Urinary bladder (tissue), 4 donors: ENCODE data around the gene GNB1L. TPM values are rescaled to one million over a fixed set of nuclear protein-coding genes. Genes with fewer than 3 reads are reported as not detected.

ENCODE experiments used
- DNase-seq: peaks from one replicate; pipeline ENCODE4 v3.0.0-alpha.2; 2015; ENCODE audit errors: extremely low spot score
- H3K27ac ChIP-seq: one replicate; pipeline ENCODE4 v1.5.1; 2013; ENCODE audit warnings: low read depth, mild to moderate bottlenecking, moderate library complexity
- H3K36me3 ChIP-seq: one replicate; pipeline ENCODE4 v1.6.1; 2013; ENCODE audit warnings: mild to moderate bottlenecking, moderate library complexity; ENCODE audit not compliant: insufficient read depth
- H3K4me1 ChIP-seq: one replicate; pipeline ENCODE4 v1.6.1; 2013; ENCODE audit warnings: mild to moderate bottlenecking, moderate library complexity; ENCODE audit not compliant: insufficient read depth
- H3K4me3 ChIP-seq: one replicate; pipeline ENCODE4 v1.5.1; 2013; ENCODE audit warnings: low read depth, low read length
- WGBS: extraction: QIAGEN DNeasy Blood & Tissue Kit; methylation state at CpG from one replicate; pipeline ENCODE4 v1.1.7; 2013; 5-methylcytosine and 5-hydroxymethylcytosine counted together
- polyA plus RNA-seq: library from polyadenylated mRNA; stranded (reverse); fragments of 200-250 nt; gene quantifications from one replicate; pipeline ENCODE4 v1.2.3, GENCODE V29; 2013
- total RNA-seq: library from RNA; depleted of rRNA; stranded (reverse); fragments of >200 nt; gene quantifications from one replicate; pipeline ENCODE4 v1.2.3, GENCODE V29; 2014
- donor health status: healthy with polysubstance abuse.
- donor health status: healthy.

Gene GNB1L
- total and polyA plus RNA-seq, 2 donors = 3.4 to 8.5 TPM

DNA sequence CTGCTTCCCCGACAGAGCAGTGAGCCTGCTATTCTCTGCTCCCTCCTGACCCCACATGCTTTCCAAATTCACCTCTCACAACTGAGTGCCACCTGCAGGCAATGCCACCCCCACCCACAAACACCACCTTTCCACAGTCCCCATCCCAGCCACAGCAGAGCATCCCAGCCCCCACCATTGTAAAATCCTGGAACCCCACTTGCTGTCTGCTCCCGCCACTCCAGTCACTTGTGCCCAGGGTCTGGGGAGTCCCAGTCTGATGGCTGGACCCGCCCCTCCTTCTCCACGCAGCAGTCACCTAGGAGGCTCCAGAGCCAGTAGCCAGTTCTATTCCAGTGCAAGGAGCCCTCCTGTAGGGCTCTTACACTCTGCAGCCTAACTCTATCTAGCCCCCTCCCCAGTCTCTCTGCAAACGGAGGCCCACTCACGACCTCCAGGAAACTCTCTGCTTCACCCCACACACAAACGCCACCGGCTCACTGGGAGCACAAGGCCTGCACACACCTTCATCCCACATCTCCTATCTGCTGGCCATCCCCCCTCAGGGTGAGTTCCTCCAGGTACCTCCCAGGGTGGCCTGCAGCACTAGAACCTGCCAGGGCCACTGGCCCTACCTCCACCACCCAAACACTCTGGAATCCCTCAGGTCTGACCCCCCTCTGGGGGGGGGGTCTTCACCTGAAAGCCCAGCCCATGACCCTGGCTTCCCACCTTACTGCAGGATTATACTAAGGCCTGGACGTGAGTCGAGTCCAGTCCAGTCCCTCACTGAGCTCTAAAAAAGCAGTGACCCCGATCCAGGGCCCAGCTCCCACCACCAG, 1.4 kb downstream of the GNB1L start:
- WGBS = 49% methylated on average over 11 of the region's 11 CpGs
- H3K4me3 ChIP-seq = peak overlapping the region; percentile 71
- DNase-seq = no peak
- peaks cover 3% of the 10 kb centered on the region for H3K36me3 ChIP-seq
- no peak overlapping the region for H3K27ac ChIP-seq
- peaks cover 5% of the 10 kb centered on the region for H3K4me1 ChIP-seq

DNA sequence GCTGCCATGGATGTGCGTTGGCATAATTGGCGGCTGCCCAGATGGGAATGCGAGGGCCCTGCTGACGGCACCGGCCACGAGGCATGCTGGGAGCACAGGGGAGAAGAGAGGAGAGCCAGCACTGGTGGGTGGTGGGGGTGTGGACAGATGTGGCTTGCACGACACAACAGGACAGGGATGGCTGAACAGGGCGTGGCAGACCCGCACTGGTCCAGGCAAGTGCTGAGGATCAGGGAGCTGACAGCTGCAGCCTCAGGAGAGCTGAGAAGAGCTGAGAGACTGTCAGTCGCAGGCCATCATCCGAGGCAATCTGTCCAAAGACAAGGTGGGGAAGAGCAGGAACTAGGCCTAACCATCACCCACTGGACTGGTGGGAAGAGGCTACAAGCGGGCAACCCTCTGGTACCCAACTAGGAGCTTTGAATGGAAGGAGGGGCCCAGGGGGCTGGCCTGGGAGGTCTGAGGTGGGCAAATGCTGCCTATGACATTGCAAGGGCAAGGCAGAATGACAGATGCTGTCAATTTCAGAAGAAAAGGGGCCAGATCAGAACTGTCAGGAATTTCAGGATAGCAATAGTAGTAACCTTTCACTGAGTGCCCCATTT, 2.4 kb downstream of the GNB1L start:
- Histone ChIP-seq H3K27ac (no peak overlapping the region), H3K36me3 (peaks cover 3% of the 10 kb centered on the region), H3K4me1 (peaks cover 5% of the 10 kb centered on the region), H3K4me3 (no peak overlapping the region)
- WGBS = 86% methylated on average over 12 of the region's 12 CpGs
- no peak for DNase-seq

DNA sequence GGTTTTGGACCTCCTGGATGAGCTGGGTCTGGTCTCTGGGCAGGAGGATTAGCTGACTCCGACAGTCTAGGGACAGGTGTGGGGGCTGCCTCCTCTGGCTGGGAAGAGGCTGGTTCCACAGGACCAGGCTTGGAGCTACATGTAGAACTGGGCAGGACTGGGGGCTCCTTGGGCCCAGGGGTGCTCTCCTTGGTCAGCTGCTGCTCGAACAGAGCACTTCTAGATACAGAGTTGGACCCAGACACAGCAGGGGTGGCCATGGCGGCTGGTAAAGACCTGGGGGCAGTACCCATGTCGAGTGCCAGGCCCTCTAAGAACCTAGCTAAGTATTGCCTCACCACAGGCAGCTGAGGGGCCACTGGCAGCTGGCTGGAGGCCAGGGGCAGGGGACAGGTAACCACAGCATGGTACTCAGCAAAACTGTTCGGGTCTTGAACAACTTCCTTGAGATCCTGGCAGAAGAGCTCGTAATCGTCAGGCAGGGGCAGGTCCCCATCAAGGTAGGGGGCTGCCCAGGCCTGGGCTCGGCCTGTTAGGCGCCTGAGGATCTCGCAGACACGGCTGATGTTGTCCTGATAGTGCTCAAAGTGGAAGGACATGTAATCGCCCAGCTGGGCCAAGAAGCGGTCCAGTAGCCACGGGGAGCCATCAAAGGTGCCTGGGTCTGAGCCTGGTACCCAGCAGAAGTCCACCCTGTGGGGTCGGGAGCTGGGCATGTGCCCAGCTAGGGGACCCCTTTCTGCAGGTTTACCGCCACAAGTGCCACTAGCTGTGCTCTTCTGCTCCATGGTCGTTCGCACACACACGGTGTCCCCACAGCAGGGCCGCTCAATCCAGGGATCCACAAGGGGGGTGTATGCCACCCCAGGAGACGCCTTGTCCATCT, 3.1 kb downstream of the GNB1L start:
- WGBS = 90% methylated on average over 21 of the region's 21 CpGs
- peaks cover 5% of the 10 kb centered on the region for H3K4me1 ChIP-seq
- H3K27ac ChIP-seq = no peak overlapping the region

DNA sequence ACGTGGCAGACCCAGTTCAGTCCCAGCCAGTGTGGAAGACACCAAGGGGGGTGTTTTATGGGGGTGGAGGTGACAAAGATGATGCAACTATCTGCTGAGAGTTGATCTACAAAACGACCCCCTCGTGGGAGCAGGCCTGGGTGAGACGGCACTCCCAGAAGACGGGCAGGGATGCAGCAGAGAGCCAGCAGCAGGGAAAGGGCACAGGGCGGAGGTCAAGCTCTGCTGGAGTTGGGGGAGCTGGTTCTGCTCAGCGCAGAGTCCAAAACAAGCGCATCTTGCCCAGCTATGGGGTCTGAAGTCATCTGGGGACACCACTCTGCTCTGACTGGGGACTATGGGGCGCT, 3.9 kb downstream of the GNB1L start:
- no peak for DNase-seq
- H3K27ac ChIP-seq = no peak overlapping the region
- WGBS = 85% methylated on average over 9 of the region's 9 CpGs
- no peak overlapping the region for H3K4me3 ChIP-seq
- H3K36me3 ChIP-seq = peaks cover 3% of the 10 kb centered on the region
- H3K4me1 ChIP-seq = peaks cover 5% of the 10 kb centered on the region

More for the DNA sequence above, 3.1 kb downstream of the GNB1L start:
- H3K4me3 ChIP-seq = no peak overlapping the region
- H3K36me3 ChIP-seq = peaks cover 3% of the 10 kb centered on the region
- DNase-seq = no peak

DNA sequence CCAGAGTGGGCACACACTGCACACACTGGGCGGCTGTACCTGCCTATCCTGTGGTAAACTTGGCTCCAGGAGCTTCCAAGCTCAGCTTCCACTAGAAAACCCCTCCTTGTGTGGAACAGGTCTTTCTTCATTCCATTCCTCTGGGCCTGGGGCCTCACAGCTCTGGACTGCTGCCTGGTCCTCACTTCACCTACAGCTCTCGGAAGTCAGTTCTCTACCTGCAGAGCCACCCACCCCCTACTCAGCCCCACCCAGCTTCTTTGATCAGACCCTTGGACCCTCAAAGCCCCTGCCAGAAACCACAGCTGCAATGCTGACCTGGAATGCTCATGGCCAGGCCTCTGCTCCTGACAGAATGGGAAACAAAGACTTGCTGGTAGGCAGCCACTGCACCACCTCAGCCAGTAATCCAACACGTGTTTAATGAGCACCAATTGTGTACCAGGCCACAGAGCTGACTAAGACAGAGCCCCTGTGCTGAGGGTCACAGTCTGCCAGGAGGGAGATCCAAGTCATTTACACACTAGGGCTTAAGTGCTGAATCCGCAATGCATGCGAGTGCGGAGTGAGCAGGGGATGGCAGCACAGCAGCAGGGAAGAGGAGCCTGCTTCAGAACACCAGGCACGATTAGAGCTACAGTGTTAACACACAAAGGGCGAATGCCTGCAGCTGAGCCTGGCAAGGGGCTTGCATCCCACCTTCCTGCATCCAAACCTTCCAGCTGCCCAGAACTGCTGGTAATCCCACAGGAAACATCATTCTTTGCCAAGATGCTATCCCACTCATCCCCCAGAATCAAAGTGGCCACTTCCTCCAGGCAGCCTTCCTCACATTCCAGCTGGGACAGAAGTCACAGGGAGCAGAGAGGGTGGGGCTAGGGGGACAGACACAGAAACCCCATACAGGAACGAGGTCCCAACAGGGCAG, 4.6 kb downstream of the GNB1L start:
- Histone ChIP-seq H3K4me3 (no peak overlapping the region), H3K4me1 (peaks cover 5% of the 10 kb centered on the region), H3K27ac (no peak overlapping the region), H3K36me3 (peaks cover 3% of the 10 kb centered on the region)
- 88% methylated on average over 9 of the region's 9 CpGs for WGBS
- peak; percentile 58 for DNase-seq

DNA sequence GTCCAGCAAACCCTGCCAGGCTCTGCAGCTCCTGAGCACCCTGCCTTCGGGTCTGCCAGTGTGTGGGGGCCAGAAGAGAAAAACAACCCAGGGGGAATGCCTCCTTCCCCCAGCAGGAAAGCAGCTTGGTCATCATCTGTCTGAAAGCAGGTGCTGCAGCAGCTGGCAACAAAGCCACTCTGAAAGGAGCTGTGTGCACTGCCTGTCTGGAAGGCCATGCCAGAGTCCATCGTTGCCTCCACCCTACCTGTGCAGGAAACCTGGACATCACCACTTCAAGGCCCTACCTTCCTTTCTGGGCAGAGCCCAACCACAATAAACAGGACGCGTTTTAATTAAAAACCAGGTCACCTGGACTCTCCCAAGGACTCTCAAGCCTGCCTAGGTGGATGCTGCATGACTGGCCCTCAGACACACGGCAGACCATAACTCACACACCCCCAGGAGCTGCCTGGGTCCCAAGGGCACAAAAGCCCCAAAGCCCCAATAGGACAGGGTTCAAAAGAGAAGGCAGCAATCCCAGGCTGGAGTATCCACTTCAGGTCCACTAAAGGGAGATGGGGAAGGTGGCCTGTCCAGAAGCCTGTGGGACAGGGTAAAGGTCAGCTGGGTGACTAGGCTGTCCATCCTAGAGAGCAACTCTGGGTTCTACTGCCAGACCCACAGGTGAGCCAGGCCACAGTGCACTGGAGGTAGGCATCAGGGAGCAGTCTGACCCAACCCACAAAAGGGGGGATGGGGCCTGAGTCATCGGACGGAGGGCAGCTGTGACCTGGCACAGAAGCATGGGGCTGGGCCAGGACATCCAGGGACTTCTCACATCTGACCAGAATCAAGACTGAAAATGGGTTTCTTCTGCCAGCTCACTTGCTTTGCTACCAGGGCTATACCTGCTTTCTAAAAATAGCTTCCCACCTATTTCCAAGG, 6.1 kb downstream of the GNB1L start:
- DNase-seq = no peak
- Histone ChIP-seq H3K4me1 (peaks cover 4% of the 10 kb centered on the region), H3K36me3 (peaks cover 3% of the 10 kb centered on the region), H3K4me3 (no peak overlapping the region), H3K27ac (no peak overlapping the region)
- WGBS = 82% methylated on average over 7 of the region's 7 CpGs

DNA sequence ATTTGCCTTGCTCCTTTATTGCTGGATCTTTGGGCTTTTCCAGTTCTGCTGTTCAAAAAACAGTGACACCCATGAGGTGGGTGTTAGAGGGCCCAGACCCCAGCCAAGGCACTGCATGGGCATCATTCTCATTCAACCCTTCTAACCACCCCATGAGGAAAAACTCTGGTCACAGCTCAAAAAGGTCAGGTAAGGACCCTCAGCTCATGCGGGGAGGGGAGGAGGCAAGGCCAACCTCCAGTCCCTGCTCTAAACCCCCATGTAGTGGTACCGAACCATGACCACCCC, 7.4 kb downstream of the GNB1L start:
- Histone ChIP-seq H3K4me1 (no peaks in the 10 kb centered on the region), H3K27ac (no peak overlapping the region), H3K4me3 (no peak overlapping the region), H3K36me3 (peaks cover 3% of the 10 kb centered on the region)
- no peak for DNase-seq
- WGBS = 96% methylated on average over 2 of the region's 2 CpGs

DNA sequence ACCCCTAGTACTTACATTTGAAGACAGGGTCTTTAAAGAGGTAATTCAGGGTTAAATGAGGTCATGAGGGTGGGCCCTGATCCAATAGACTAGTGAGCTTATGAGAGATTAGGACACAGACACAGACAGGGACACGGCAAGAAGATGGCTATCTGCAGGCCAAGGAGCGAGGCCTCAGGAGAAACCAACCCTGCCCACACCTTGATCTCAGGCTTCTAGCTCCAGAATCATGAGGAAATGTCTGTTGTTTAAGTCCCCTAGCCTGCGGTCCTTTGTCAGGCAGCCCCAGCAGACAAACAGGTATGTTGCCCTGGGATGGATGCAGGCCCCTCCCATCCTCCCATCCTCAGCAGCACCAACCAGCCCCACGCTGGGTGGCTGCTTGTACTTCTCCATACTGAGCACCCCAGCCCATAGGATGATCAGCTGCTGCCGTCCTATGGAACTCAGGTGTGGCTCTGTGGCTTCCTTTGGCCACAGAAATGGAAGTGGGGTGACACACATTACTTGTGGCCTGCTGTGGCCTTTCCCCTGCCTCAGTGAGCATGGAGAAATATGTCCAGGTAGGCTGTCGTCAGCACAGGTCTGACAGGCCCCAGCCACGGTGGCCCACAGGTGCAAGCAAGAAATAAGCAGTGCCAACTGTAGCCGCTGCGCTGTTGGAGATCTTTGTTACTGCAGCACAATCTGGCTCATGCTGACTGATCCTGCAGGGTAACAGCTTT, 7.9 kb downstream of the GNB1L start:
- no peaks in the 10 kb centered on the region for H3K4me1 ChIP-seq
- DNase-seq = no peak
- no peak overlapping the region for H3K27ac ChIP-seq
- H3K4me3 ChIP-seq = no peak overlapping the region
- H3K36me3 ChIP-seq = peaks cover 3% of the 10 kb centered on the region
- WGBS = 88% methylated on average over 9 of the region's 9 CpGs

DNA sequence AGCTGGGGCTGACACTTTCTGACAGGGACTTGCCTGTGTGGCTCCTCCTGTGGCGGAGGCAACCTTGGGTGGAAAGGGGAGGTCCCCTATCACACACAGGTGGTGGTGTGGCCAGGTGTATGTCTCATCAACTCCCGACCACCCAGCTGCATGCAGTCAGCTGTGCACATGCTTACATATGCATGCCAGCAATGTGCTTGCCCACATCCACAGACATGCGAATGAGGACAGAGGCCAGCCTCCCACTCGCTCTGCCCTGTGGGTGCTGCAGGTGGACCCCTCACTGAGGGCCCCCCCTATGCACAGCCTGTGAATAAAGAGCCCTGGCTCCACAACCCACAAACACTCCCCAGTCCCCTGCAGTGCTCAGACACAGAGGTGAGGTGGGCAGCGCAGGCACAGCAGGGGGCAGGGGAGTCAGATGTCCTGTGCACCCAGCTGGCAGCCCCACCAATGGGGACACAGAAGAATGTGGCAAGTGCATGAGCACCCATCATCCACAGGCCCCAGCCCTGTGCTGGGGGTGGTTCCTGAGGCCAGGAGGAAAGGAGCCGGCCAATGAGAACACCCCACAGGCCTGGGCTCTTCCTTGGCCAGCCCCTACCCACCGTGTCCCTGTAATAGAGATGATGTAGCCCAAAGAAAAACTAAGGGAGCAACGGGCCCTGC, 9.5 kb downstream of the GNB1L start:
- Histone ChIP-seq H3K27ac (no peak overlapping the region), H3K36me3 (no peaks in the 10 kb centered on the region), H3K4me3 (no peak overlapping the region), H3K4me1 (no peaks in the 10 kb centered on the region)
- WGBS = 76% methylated on average over 8 of the region's 8 CpGs
- no peak for DNase-seq

DNA sequence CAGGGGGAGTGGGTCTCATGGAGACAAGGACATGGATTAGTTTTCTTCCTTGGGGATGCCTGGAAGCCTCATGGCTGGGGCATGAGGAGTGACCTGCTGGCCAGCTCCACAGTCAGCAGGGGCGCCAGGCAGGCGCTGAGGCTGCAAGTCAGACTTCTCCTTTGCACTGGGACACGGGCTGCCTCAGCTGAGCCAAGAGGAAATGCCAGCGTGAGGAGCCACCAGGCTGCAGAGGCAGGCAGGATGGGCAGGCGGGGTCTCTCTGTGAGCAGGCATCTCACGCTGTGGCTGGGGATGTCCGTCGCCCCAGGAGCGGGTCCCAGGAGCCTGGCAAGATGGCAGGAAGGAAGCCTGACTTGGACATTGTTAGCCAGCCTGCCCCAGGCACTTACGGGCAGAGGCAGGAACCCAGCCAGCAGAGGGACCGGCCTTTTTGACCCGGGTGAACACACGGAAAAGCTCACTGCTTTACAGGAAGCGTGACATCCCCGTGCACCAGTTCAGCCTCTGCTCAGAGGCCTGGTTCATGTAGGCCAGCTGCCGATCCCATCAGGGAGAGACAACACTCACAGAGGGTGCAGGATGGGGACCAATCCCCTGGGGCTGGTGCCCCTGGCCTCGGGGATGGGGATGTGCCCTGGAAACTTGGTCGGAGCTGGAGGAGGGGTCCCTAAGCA, 10.2 kb downstream of the GNB1L start:
- Histone ChIP-seq H3K4me3 (no peak overlapping the region), H3K4me1 (no peaks in the 10 kb centered on the region), H3K27ac (no peak overlapping the region), H3K36me3 (no peaks in the 10 kb centered on the region)
- WGBS = 53% methylated on average over 18 of the region's 18 CpGs
- no peak for DNase-seq

DNA sequence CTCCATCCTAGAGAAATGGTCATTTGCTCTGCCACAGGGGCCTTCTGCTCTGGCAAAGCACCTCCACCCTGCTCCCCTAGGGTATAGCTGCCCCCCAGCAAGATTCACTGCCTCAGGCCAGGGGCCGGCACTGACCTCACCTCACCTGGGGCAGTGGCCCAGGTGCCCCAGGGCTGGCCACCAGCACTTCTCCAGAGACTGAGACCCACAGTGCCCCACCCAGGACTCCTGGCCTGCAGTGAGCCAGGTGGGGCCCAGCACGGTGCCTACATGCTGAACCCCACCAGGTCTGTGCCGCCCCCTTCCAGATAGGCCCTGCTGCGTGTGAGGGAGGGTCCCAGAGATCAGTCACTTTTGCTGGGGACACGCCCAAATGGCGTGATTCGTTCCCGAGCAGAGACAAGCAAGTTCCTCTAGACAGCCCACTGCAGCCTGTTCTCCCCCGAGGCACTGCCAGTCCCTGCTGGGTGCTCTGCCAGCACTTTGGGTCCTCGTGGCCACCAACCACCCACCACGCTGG, 10.8 kb downstream of the GNB1L start:
- peak overlapping the region; percentile 18 for H3K27ac ChIP-seq
- no peak overlapping the region for H3K4me3 ChIP-seq
- WGBS = 78% methylated on average over 11 of the region's 11 CpGs
- H3K36me3 ChIP-seq = no peaks in the 10 kb centered on the region
- H3K4me1 ChIP-seq = no peaks in the 10 kb centered on the region
- DNase-seq = no peak
